ENCODE results near the gene TXNL4A. TPM values are rescaled to one million over a fixed set of nuclear protein-coding genes. Genes with fewer than 3 reads are reported as not detected.

The TXNL4A gene
- total RNA-seq, 1 donor from 2014 or later: 79.5 TPM

- TF ChIP-seq CTCF (IDR thresholded peaks at IDR 0.05; ENCODE audit: unreplicated experiment): no peak
- Mint-ChIP-seq H3K4me1 (peaks cover 13% of the 10 kb centered on the region), H3K4me3 (no peak overlapping the region), H3K9me3 (no peaks in the 10 kb centered on the region), H3K27ac (no peak overlapping the region), H3K36me3 (peaks cover 12% of the 10 kb centered on the region), H3K27me3 (ENCODE audit: low read depth) (no peaks in the 10 kb centered on the region)
- no peak for DNase-seq (ENCODE audit: low spot score in 2 of 2, unreplicated experiment in 2 of 2)
Observed at GRCh38 chr18:79945118-79946042, 43.0 kb downstream of the TXNL4A start.

- Mint-ChIP-seq H3K4me1 (peaks cover 7% of the 10 kb centered on the region), H3K9me3 (no peaks in the 10 kb centered on the region), H3K36me3 (peaks cover 18% of the 10 kb centered on the region), H3K4me3 (no peak overlapping the region), H3K27me3 (ENCODE audit: low read depth) (no peaks in the 10 kb centered on the region), H3K27ac (no peak overlapping the region)
- TF ChIP-seq CTCF (IDR thresholded peaks at IDR 0.05; ENCODE audit: unreplicated experiment): no peak
- no peak for DNase-seq (ENCODE audit: low spot score in 2 of 2, unreplicated experiment in 2 of 2)
Observed at GRCh38 chr18:79944746-79945117, 43.6 kb downstream of the TXNL4A start.

GRCh38 chr18:79944126-79944731 lies 44.1 kb downstream of the TXNL4A start:
- no peak for TF ChIP-seq CTCF (IDR thresholded peaks at IDR 0.05; ENCODE audit: unreplicated experiment)
- Mint-ChIP-seq H3K36me3 (peaks cover 23% of the 10 kb centered on the region), H3K4me1 (peaks cover 3% of the 10 kb centered on the region), H3K9me3 (no peaks in the 10 kb centered on the region), H3K4me3 (no peak overlapping the region), H3K27ac (no peak overlapping the region), H3K27me3 (ENCODE audit: low read depth) (no peaks in the 10 kb centered on the region)
- no peak for DNase-seq (ENCODE audit: low spot score in 2 of 2, unreplicated experiment in 2 of 2)

GRCh38 chr18:79943608-79944125 lies 44.7 kb downstream of the TXNL4A start:
- Mint-ChIP-seq H3K4me3 (no peak overlapping the region), H3K27me3 (ENCODE audit: low read depth) (no peaks in the 10 kb centered on the region), H3K4me1 (peaks cover 3% of the 10 kb centered on the region), H3K9me3 (no peaks in the 10 kb centered on the region), H3K36me3 (peaks cover 26% of the 10 kb centered on the region), H3K27ac (no peak overlapping the region)
- DNase-seq (ENCODE audit: low spot score in 2 of 2, unreplicated experiment in 2 of 2): no peak
- TF ChIP-seq CTCF (IDR thresholded peaks at IDR 0.05; ENCODE audit: unreplicated experiment): no peak

- no peak for DNase-seq (ENCODE audit: low spot score in 2 of 2, unreplicated experiment in 2 of 2)
- peaks cover 31% of the 10 kb centered on the region for H3K36me3 Mint-ChIP-seq
- H3K9me3 Mint-ChIP-seq: no peaks in the 10 kb centered on the region
- H3K4me1 Mint-ChIP-seq: peaks cover 3% of the 10 kb centered on the region
- H3K27ac Mint-ChIP-seq: no peak overlapping the region
- H3K27me3 Mint-ChIP-seq (ENCODE audit: low read depth): no peaks in the 10 kb centered on the region
- no peak overlapping the region for H3K4me3 Mint-ChIP-seq
- no peak for TF ChIP-seq CTCF (IDR thresholded peaks at IDR 0.05; ENCODE audit: unreplicated experiment)
Observed at GRCh38 chr18:79942786-79943607, 45.4 kb downstream of the TXNL4A start.

Data from mesothelial cell of epicardium (in vitro differentiated cells).